ENCODE data around the gene SNTG2.

The SNTG2 gene

DNA sequence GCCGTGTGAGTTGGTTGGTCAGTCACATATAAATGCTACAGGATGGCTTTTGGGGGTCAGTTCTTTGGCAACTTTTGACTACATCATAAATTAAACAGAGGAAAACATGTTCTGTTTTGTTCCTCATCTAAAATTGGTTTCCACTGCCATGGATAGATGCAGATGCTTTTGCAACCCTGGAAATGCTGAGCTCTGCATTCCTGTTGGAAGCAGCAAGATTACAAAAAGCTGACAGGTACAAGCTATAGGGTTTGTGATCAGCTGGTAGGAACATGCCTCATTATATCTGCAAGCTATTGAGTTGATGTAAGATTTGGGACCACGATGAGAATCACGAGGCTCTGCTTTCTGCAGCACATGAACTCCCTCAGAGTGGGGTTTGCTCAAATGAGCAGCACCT lies 255.2 kb downstream of the SNTG2 start:
- no peak for ATAC-seq
- no peak for TF ChIP-seq GLIS3 (CRISPR knock-in tag; IDR thresholded peaks at IDR 0.05)
- TF ChIP-seq OSR1 (CRISPR knock-in tag; IDR thresholded peaks at IDR 0.05): no peak
- TF ChIP-seq ARNTL (CRISPR knock-in tag; IDR thresholded peaks at IDR 0.05; ENCODE audit: borderline replicate concordance, low read depth): no peak
- TF ChIP-seq ZFP3 (CRISPR knock-in tag; IDR thresholded peaks at IDR 0.05): no peak
- TF ChIP-seq POU6F1 (CRISPR knock-in tag; IDR thresholded peaks at IDR 0.05; ENCODE audit: borderline replicate concordance, low read depth): no peak
- no peak for TF ChIP-seq SNAI2 (CRISPR knock-in tag; IDR thresholded peaks at IDR 0.05)
- TF ChIP-seq ZNF8 (CRISPR knock-in tag; IDR thresholded peaks at IDR 0.05): no peak

GRCh38 chr2:1207962-1208510 lies 257.4 kb downstream of the SNTG2 start:
- TF ChIP-seq CSRNP3 (CRISPR knock-in tag; IDR thresholded peaks at IDR 0.05) (no peak), ZFP3 (CRISPR knock-in tag; IDR thresholded peaks at IDR 0.05) (no peak), GLIS3 (CRISPR knock-in tag; IDR thresholded peaks at IDR 0.05) (no peak), ZC3H10 (CRISPR knock-in tag; IDR thresholded peaks at IDR 0.05) (no peak), PPARA (CRISPR knock-in tag; IDR thresholded peaks at IDR 0.05; ENCODE audit: borderline replicate concordance) (no peak), TOX (CRISPR knock-in tag; IDR thresholded peaks at IDR 0.05; ENCODE audit: borderline replicate concordance) (no peak), CREB5 (CRISPR knock-in tag; IDR thresholded peaks at IDR 0.05; ENCODE audit: low read depth) (no peak), ESRRG (CRISPR knock-in tag; IDR thresholded peaks at IDR 0.05) (no peak), OSR1 (CRISPR knock-in tag; IDR thresholded peaks at IDR 0.05) (no peak), ZNF8 (CRISPR knock-in tag; IDR thresholded peaks at IDR 0.05) (no peak), ISL1 (CRISPR knock-in tag; IDR thresholded peaks at IDR 0.05) (no peak), SNAI2 (CRISPR knock-in tag; IDR thresholded peaks at IDR 0.05) (no peak), ZFP30 (CRISPR knock-in tag; IDR thresholded peaks at IDR 0.05) (no peak), TCF4 (CRISPR knock-in tag; IDR thresholded peaks at IDR 0.05; ENCODE audit: borderline replicate concordance) (no peak), BACH2 (CRISPR knock-in tag; IDR thresholded peaks at IDR 0.05; ENCODE audit: borderline replicate concordance) (no peak), ZNF565 (CRISPR knock-in tag; conservative IDR thresholded peaks at IDR 0.05; ENCODE audit: low read depth) (no peak)
- TF ChIP-seq, protein P1, sequence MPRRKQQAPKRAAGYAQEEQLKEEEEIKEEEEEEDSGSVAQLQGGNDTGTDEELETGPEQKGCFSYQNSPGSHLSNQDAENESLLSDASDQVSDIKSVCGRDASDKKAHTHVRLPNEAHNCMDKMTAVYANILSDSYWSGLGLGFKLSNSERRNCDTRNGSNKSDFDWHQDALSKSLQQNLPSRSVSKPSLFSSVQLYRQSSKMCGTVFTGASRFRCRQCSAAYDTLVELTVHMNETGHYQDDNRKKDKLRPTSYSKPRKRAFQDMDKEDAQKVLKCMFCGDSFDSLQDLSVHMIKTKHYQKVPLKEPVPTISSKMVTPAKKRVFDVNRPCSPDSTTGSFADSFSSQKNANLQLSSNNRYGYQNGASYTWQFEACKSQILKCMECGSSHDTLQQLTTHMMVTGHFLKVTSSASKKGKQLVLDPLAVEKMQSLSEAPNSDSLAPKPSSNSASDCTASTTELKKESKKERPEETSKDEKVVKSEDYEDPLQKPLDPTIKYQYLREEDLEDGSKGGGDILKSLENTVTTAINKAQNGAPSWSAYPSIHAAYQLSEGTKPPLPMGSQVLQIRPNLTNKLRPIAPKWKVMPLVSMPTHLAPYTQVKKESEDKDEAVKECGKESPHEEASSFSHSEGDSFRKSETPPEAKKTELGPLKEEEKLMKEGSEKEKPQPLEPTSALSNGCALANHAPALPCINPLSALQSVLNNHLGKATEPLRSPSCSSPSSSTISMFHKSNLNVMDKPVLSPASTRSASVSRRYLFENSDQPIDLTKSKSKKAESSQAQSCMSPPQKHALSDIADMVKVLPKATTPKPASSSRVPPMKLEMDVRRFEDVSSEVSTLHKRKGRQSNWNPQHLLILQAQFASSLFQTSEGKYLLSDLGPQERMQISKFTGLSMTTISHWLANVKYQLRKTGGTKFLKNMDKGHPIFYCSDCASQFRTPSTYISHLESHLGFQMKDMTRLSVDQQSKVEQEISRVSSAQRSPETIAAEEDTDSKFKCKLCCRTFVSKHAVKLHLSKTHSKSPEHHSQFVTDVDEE (CRISPR knock-in tag; IDR thresholded peaks at IDR 0.05): no peak
- TF ChIP-seq, protein P2, sequence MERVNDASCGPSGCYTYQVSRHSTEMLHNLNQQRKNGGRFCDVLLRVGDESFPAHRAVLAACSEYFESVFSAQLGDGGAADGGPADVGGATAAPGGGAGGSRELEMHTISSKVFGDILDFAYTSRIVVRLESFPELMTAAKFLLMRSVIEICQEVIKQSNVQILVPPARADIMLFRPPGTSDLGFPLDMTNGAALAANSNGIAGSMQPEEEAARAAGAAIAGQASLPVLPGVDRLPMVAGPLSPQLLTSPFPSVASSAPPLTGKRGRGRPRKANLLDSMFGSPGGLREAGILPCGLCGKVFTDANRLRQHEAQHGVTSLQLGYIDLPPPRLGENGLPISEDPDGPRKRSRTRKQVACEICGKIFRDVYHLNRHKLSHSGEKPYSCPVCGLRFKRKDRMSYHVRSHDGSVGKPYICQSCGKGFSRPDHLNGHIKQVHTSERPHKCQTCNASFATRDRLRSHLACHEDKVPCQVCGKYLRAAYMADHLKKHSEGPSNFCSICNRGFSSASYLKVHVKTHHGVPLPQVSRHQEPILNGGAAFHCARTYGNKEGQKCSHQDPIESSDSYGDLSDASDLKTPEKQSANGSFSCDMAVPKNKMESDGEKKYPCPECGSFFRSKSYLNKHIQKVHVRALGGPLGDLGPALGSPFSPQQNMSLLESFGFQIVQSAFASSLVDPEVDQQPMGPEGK (CRISPR knock-in tag; IDR thresholded peaks at IDR 0.05; ENCODE audit: borderline replicate concordance): no peak
- ATAC-seq: no peak

GRCh38 chr2:1208522-1208921 lies 257.9 kb downstream of the SNTG2 start:
- ATAC-seq: no peak
- TF ChIP-seq, protein P1 (CRISPR knock-in tag; IDR thresholded peaks at IDR 0.05): no peak
- TF ChIP-seq CREB5 (CRISPR knock-in tag; IDR thresholded peaks at IDR 0.05; ENCODE audit: low read depth): no peak
- no peak for TF ChIP-seq ZFP3 (CRISPR knock-in tag; IDR thresholded peaks at IDR 0.05)
- TF ChIP-seq OSR1 (CRISPR knock-in tag; IDR thresholded peaks at IDR 0.05): no peak
- no peak for TF ChIP-seq BACH2 (CRISPR knock-in tag; IDR thresholded peaks at IDR 0.05; ENCODE audit: borderline replicate concordance)
- no peak for TF ChIP-seq POU6F1 (CRISPR knock-in tag; IDR thresholded peaks at IDR 0.05; ENCODE audit: borderline replicate concordance, low read depth)
- TF ChIP-seq SNAI2 (CRISPR knock-in tag; IDR thresholded peaks at IDR 0.05): no peak
- TF ChIP-seq ZNF70 (CRISPR knock-in tag; IDR thresholded peaks at IDR 0.05): no peak
- TF ChIP-seq ZC3H10 (CRISPR knock-in tag; IDR thresholded peaks at IDR 0.05): no peak
- no peak for TF ChIP-seq TOX (CRISPR knock-in tag; IDR thresholded peaks at IDR 0.05; ENCODE audit: borderline replicate concordance)
- TF ChIP-seq PPARA (CRISPR knock-in tag; IDR thresholded peaks at IDR 0.05; ENCODE audit: borderline replicate concordance): no peak
- no peak for TF ChIP-seq TCF4 (CRISPR knock-in tag; IDR thresholded peaks at IDR 0.05; ENCODE audit: borderline replicate concordance)
